ENCODE data around the gene MORC1. TPM values are rescaled to one million over a fixed set of nuclear protein-coding genes. Genes with fewer than 3 reads are reported as not detected.

Gene MORC1
- total RNA-seq, 1 donor from 2014 or later: not detected

- DNase-seq (ENCODE audit: low spot score): no peak
- no peak overlapping the region for H3K4me3 Mint-ChIP-seq
- no peaks in the 10 kb centered on the region for H3K36me3 Mint-ChIP-seq
- no peaks in the 10 kb centered on the region for H3K27me3 Mint-ChIP-seq (ENCODE audit: insufficient read depth, low read depth)
- H3K4me3 ChIP-seq: no peak overlapping the region
- no peak overlapping the region for H3K4me2 ChIP-seq
- no peaks in the 10 kb centered on the region for H3K4me1 Mint-ChIP-seq
- H4K20me1 ChIP-seq (ENCODE audit: low read depth): no peaks in the 10 kb centered on the region
- no peaks in the 10 kb centered on the region for H3F3A ChIP-seq (ENCODE audit: low read depth)
- H3K9ac ChIP-seq: no peak overlapping the region
- no peak overlapping the region for H3K27ac ChIP-seq
- H3K9me3 Mint-ChIP-seq: no peaks in the 10 kb centered on the region
- H3K4me1 ChIP-seq: no peaks in the 10 kb centered on the region
- no peaks in the 10 kb centered on the region for H3K9me3 ChIP-seq (ENCODE audit: low read depth)
- TF ChIP-seq EZH2phosphoT487 (IDR thresholded peaks at IDR 0.05) (no peak), EZH2 (IDR thresholded peaks at IDR 0.05) (no peak), CTCF (IDR thresholded peaks at IDR 0.05) (no peak)
- no peak overlapping the region for H2AFZ ChIP-seq (replicated peaks)
- no peaks in the 10 kb centered on the region for H3K27me3 ChIP-seq
- no peaks in the 10 kb centered on the region for H3K36me3 ChIP-seq
- H3K79me2 ChIP-seq (ENCODE audit: low read depth): no peaks in the 10 kb centered on the region
- H3K27ac Mint-ChIP-seq: no peak overlapping the region
Observed at GRCh38 chr3:109047366-109047765, 70.6 kb downstream of the MORC1 start.

DNA sequence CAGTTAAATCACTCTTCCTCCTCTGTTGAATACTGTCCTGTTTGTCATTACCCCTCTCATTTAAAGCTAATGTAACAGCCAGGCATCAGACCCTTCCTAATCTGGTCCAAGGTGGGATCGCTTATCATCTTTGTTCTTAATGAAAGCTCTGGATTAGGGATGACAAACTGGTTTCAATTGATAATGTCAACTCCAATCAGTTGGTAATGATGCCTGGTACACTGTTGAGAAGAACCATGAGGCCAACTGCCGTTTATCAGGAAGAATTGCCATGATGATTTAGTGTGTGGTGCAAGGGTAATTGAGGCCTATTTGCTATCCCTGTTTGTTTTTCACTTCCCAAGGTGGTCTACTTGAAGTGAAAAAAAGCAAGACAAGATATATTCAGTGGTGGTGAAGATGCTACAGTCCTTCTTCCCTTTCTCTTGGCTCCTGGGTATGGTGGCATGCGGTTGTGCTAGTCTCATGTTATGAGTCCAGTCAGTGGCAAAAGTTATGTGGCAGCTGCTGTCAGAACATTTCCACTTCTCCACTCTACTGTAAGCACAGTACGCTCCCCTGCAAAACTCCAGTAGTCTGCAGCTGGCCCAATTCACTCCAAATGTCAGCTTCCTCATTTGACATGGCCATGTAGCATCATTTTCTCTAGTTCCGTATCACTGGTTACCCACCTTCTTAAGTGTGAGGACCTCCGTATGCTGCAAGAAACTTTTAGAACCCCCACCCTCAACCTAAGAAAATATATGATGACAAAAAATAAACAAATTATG, 72.5 kb downstream of the MORC1 start:
- Histone ChIP-seq H3K9ac (no peak overlapping the region), H3K4me2 (no peak overlapping the region), H3K9me3 (ENCODE audit: low read depth) (no peaks in the 10 kb centered on the region), H2AFZ (replicated peaks) (no peak overlapping the region), H3K36me3 (no peaks in the 10 kb centered on the region), H3F3A (ENCODE audit: low read depth) (no peaks in the 10 kb centered on the region), H3K27me3 (no peaks in the 10 kb centered on the region), H3K4me3 (no peak overlapping the region), H3K79me2 (ENCODE audit: low read depth) (no peaks in the 10 kb centered on the region), H3K4me1 (no peaks in the 10 kb centered on the region), H3K27ac (no peak overlapping the region), H4K20me1 (ENCODE audit: low read depth) (no peaks in the 10 kb centered on the region)
- Mint-ChIP-seq H3K9me3 (no peaks in the 10 kb centered on the region), H3K4me1 (no peaks in the 10 kb centered on the region), H3K27me3 (ENCODE audit: insufficient read depth, low read depth) (no peaks in the 10 kb centered on the region), H3K36me3 (no peaks in the 10 kb centered on the region), H3K4me3 (no peak overlapping the region), H3K27ac (no peak overlapping the region)
- no peak for TF ChIP-seq EZH2phosphoT487 (IDR thresholded peaks at IDR 0.05)
- TF ChIP-seq CTCF (IDR thresholded peaks at IDR 0.05): no peak
- TF ChIP-seq EZH2 (IDR thresholded peaks at IDR 0.05): no peak
- no peak for DNase-seq (ENCODE audit: low spot score)

DNA sequence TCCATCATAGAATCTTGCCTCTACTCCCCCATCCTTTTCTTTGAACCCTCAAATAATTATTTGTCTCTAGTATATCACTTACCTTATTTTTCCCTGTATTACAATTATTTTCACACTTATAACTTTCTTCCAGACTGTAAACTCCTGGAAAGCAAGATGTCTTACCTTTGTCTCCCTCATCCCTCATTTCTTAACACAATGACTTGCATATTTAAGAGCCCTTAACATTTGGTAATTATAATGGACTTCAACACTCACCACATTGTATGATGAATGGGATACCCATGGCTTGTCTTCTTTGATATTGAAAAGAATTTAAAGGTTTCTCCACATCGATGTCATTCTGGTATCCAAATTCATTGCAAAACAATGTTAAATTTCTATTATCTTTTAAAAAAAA, 82.9 kb downstream of the MORC1 start:
- Histone ChIP-seq H4K20me1 (ENCODE audit: low read depth) (no peaks in the 10 kb centered on the region), H3K4me3 (no peak overlapping the region), H3F3A (ENCODE audit: low read depth) (no peaks in the 10 kb centered on the region), H3K27ac (no peak overlapping the region), H3K36me3 (no peaks in the 10 kb centered on the region), H3K79me2 (ENCODE audit: low read depth) (no peaks in the 10 kb centered on the region), H2AFZ (replicated peaks) (no peak overlapping the region), H3K9ac (no peak overlapping the region), H3K27me3 (no peaks in the 10 kb centered on the region), H3K4me2 (no peak overlapping the region), H3K9me3 (ENCODE audit: low read depth) (no peaks in the 10 kb centered on the region), H3K4me1 (peaks cover 5% of the 10 kb centered on the region)
- no peak for DNase-seq (ENCODE audit: low spot score)
- Mint-ChIP-seq H3K27ac (no peak overlapping the region), H3K27me3 (ENCODE audit: insufficient read depth, low read depth) (peaks cover 2% of the 10 kb centered on the region), H3K36me3 (no peaks in the 10 kb centered on the region), H3K4me1 (no peaks in the 10 kb centered on the region), H3K9me3 (peaks cover 4% of the 10 kb centered on the region), H3K4me3 (no peak overlapping the region)
- no peak for TF ChIP-seq EZH2 (IDR thresholded peaks at IDR 0.05)
- no peak for TF ChIP-seq CTCF (IDR thresholded peaks at IDR 0.05)
- TF ChIP-seq EZH2phosphoT487 (IDR thresholded peaks at IDR 0.05): no peak
